Kidney (tissue), 14 donors: ENCODE results near the gene PFKP. TPM values are rescaled to one million over a fixed set of nuclear protein-coding genes. Genes with fewer than 3 reads are reported as not detected.

ENCODE experiments used
- DNase-seq, 5 donors: peaks; one replicate each; pipeline ENCODE4 v3.0.0-alpha.2; 2013 to 2020
- FAIRE-seq: peaks from 2 replicates; lab custom pipeline; 2012; peaks lifted over from hg19 to GRCh38; lab: Jason Lieb, UNC
- H3K27ac ChIP-seq, 2 donors: one replicate each; pipeline ENCODE4 v1.7.0; 2013; ENCODE audit warnings: low read depth in 2 of 2, low read length in 2 of 2, inconsistent platforms in 1 of 2
- H3K27me3 ChIP-seq: one replicate; pipeline ENCODE4 v1.7.1; 2013; ENCODE audit warnings: low read length, inconsistent platforms; ENCODE audit not compliant: control insufficient read depth, insufficient read depth
- H3K36me3 ChIP-seq, 3 donors: one replicate each; pipeline versions ENCODE4 v1.7.0 to v1.7.1; 2013; ENCODE audit warnings: low read length in 3 of 3, control low read depth in 1 of 3, inconsistent platforms in 1 of 3; ENCODE audit not compliant: insufficient read depth in 3 of 3, control insufficient read depth in 2 of 3
- H3K4me1 ChIP-seq, 3 donors: one replicate each; pipeline versions ENCODE4 v1.7.0 to v1.7.1; 2013; ENCODE audit warnings: low read length in 3 of 3, inconsistent platforms in 1 of 3, low read depth in 1 of 3; ENCODE audit not compliant: control insufficient read depth in 2 of 3, insufficient read depth in 2 of 3
- H3K4me3 ChIP-seq, 3 donors: one replicate each; pipeline versions ENCODE4 v1.7.0 to v1.8.1; 2013; ENCODE audit warnings: low read length in 3 of 3, control low read depth in 1 of 3, inconsistent platforms in 1 of 3
- H3K9ac ChIP-seq, 3 donors: one replicate each; pipeline versions ENCODE4 v1.7.0 to v1.7.1; 2013; ENCODE audit warnings: low read length in 3 of 3, control low read depth in 1 of 3, inconsistent platforms in 1 of 3
- H3K9me3 ChIP-seq, 3 donors: one replicate each; pipeline versions ENCODE4 v1.7.0 to v1.7.1; 2013; ENCODE audit warnings: low read length in 3 of 3, control low read depth in 1 of 3, inconsistent platforms in 1 of 3; ENCODE audit not compliant: control insufficient read depth in 2 of 3, insufficient read depth in 1 of 3
- intact Hi-C: fragments of 100-400 bp; cut with DNase I; formaldehyde crosslinking; loops from one replicate; pipeline ENCODE4 v1.11.1; 2022
- polyA plus RNA-seq: library from polyadenylated mRNA; stranded (reverse); fragments of 350-450 nt; fragmentation: Illumina TruSeq; extraction: RNeasy Lipid Tissue Mini Kit (QIAGEN cat#74804); gene quantifications from one replicate; pipeline ENCODE4 v1.2.3, GENCODE V29; 2014; ENCODE audit warnings: low read depth, low replicate concordance; ENCODE audit not compliant: insufficient read depth
- total RNA-seq: library from RNA; stranded (reverse); fragmentation: NEBNext Ultra II Directional; extraction: Animal tissue kit (Norgen Biotek cat#: 25700); gene quantifications from one replicate; pipeline ENCODE4 v1.2.1, GENCODE V29; 2021
- TF ChIP-seq, protein P1 (sequence below): IDR thresholded peaks from 3 replicates; pipeline ENCODE4 v1.5.1; 2012; ENCODE audit warnings: mild to moderate bottlenecking, moderate library complexity, borderline replicate concordance; ENCODE audit not compliant: insufficient read depth; ENCODE audit errors: extremely low read depth
- donor health status: control.
- donor health status: control.
- donor health status: control.
- donor health status: control.
- donor health status: control.
- donor health status: DM: yes; HTN: yes; CAD: no.
- donor health status: Normal renal cell carcinoma (clear cell type).

Gene PFKP
- total and polyA plus RNA-seq, 2 donors from 2014 or later, result 51.2 to 139 TPM

GRCh38 chr10:3095373-3096139 lies 28.2 kb downstream of the PFKP start:
- intact Hi-C loops, result no loop called here
- H3K4me3 ChIP-seq, result no peak overlapping the region
- H3K9me3 ChIP-seq, result no peaks in the 10 kb centered on the region
- TF ChIP-seq, protein P1, sequence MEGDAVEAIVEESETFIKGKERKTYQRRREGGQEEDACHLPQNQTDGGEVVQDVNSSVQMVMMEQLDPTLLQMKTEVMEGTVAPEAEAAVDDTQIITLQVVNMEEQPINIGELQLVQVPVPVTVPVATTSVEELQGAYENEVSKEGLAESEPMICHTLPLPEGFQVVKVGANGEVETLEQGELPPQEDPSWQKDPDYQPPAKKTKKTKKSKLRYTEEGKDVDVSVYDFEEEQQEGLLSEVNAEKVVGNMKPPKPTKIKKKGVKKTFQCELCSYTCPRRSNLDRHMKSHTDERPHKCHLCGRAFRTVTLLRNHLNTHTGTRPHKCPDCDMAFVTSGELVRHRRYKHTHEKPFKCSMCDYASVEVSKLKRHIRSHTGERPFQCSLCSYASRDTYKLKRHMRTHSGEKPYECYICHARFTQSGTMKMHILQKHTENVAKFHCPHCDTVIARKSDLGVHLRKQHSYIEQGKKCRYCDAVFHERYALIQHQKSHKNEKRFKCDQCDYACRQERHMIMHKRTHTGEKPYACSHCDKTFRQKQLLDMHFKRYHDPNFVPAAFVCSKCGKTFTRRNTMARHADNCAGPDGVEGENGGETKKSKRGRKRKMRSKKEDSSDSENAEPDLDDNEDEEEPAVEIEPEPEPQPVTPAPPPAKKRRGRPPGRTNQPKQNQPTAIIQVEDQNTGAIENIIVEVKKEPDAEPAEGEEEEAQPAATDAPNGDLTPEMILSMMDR, result no peak
- peak overlapping the region; percentile 83 to 86 for H3K27ac ChIP-seq
- H3K4me1 ChIP-seq, result peaks cover 3 to 11% (median 7%) of the 10 kb centered on the region in 3 donors
- peak in 3 of 5 donors; percentile 12 to 70 (median 61) for DNase-seq
- H3K36me3 ChIP-seq, result no peaks in the 10 kb centered on the region
- FAIRE-seq, result peak; percentile 25
- H3K27me3 ChIP-seq, result no peaks in the 10 kb centered on the region
- H3K9ac ChIP-seq, result peak overlapping the region in 1 of 3 donors; percentile 28

DNA sequence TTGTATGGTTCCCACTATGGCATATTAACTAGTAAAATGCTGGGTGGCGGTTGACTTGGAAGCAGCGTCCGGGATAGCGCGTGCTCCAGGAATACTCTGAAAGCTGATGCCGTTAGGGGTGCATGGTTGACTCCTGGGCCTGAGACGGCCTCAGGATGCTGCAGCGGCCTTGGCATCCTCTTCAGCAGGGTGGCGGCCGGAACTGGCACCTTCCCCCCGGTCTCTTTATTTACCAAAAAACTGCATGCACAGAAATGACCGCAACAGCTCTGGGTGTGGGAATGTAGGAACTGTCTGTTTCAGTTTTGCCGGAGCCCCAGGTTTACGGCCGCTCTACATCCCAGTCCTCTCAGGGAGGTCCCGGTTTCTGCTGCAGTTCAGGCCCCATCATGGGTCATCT lies 28.8 kb downstream of the PFKP start:
- no peaks in the 10 kb centered on the region for H3K9me3 ChIP-seq
- DNase-seq, result peak in 1 of 5 donors; percentile 66
- H3K4me1 ChIP-seq, result peaks cover 3 to 11% (median 7%) of the 10 kb centered on the region in 3 donors
- no peak overlapping the region for H3K4me3 ChIP-seq
- peak overlapping the region; percentile 83 to 86 for H3K27ac ChIP-seq
- TF ChIP-seq, protein P1, result no peak
- intact Hi-C loops, result no loop called here
- no peaks in the 10 kb centered on the region for H3K27me3 ChIP-seq
- FAIRE-seq, result no peak
- peak overlapping the region in 1 of 3 donors; percentile 28 for H3K9ac ChIP-seq
- no peaks in the 10 kb centered on the region for H3K36me3 ChIP-seq

GRCh38 chr10:3097160-3097559 lies 29.8 kb downstream of the PFKP start:
- intact Hi-C loops, result no loop called here
- FAIRE-seq, result no peak
- TF ChIP-seq, protein P1, result no peak

More at GRCh38 chr10:3097160-3097559, 29.8 kb downstream of the PFKP start:
- peak in 1 of 5 donors; percentile 48 for DNase-seq
- no peaks in the 10 kb centered on the region for H3K36me3 ChIP-seq
- H3K27me3 ChIP-seq, result no peaks in the 10 kb centered on the region
- peaks cover 3 to 11% (median 7%) of the 10 kb centered on the region in 3 donors for H3K4me1 ChIP-seq
- no peaks in the 10 kb centered on the region for H3K9me3 ChIP-seq
- no peak overlapping the region for H3K9ac ChIP-seq
- no peak overlapping the region for H3K4me3 ChIP-seq
- H3K27ac ChIP-seq, result no peak overlapping the region
